ENCODE data around the gene TRAPPC4. TPM values are rescaled to one million over a fixed set of nuclear protein-coding genes. Genes with fewer than 3 reads are reported as not detected.
"Not testable (repeated sequence)": the region's sequence is repeated elsewhere in the genome, so short reads cannot be mapped to it uniquely, and the experiment has no call there.

TRAPPC4 gene
- 54.2 and 91.6 TPM in 2 replicates for total RNA-seq (2014; rRNA removed; shearing (Covaris generic); ENCODE audit: low replicate concordance)

- DNase-seq: peak; percentile 96
- no peaks in the 10 kb centered on the region; the same call in 1 of the 2 replicates for H3K9me3 ChIP-seq
- H3K36me3 ChIP-seq: peaks cover 75% of the 10 kb centered on the region
- H3K27me3 ChIP-seq: no peaks in the 10 kb centered on the region
- peak within 1 kb of the TSS; percentile 97 for H3K4me3 ChIP-seq
Observed at GRCh38 chr11:119018074-119018938, at the start of gene TRAPPC4, which contains the start of gene RPS25. Gene TRAPPC4 (plus strand): TSS chr11:119018766. CDS start chr11:119018796, 30 bp downstream. Gene RPS25 (minus strand): TSS chr11:119018343. CDS start chr11:119018284, 59 bp downstream.

- not testable (repeated sequence) for H3K36me3 ChIP-seq, H3K27me3 ChIP-seq, H3K9me3 ChIP-seq
Observed at GRCh38 chr11:118969508-118969907, 49.1 kb upstream of the TRAPPC4 start.

GRCh38 chr11:118971646-118972045, 46.9 kb upstream of the TRAPPC4 start, which contains the start of gene FOXR1:
Gene FOXR1 (plus strand): TSS chr11:118971761. CDS start chr11:118971932, 171 bp downstream.
- Histone ChIP-seq H3K4me3 (no peak within 1 kb of the TSS), H3K9me3 (no peaks in the 10 kb centered on the region; the same call in 1 of the 2 replicates), H3K27me3 (no peaks in the 10 kb centered on the region), H3K36me3 (no peaks in the 10 kb centered on the region)
- DNase-seq: no peak

More at GRCh38 chr11:118969508-118969907, 49.1 kb upstream of the TRAPPC4 start:
- not testable (repeated sequence) for DNase-seq, H3K4me3 ChIP-seq

GRCh38 chr11:118973985-118974384, 44.6 kb upstream of the TRAPPC4 start:
- Histone ChIP-seq H3K36me3 (no peaks in the 10 kb centered on the region), H3K9me3 (no peaks in the 10 kb centered on the region; the same call in 1 of the 2 replicates), H3K27me3 (no peaks in the 10 kb centered on the region), H3K4me3 (no peak overlapping the region)
- no peak for DNase-seq

- Histone ChIP-seq H3K4me3 (no peak overlapping the region), H3K36me3 (no peaks in the 10 kb centered on the region), H3K9me3 (no peaks in the 10 kb centered on the region; the same call in 1 of the 2 replicates), H3K27me3 (no peaks in the 10 kb centered on the region)
- DNase-seq: peak; percentile 83
Observed at GRCh38 chr11:118975771-118976709, 42.5 kb upstream of the TRAPPC4 start.

GRCh38 chr11:118979434-118979833, 39.1 kb upstream of the TRAPPC4 start:
- Histone ChIP-seq H3K27me3 (no peaks in the 10 kb centered on the region), H3K36me3 (no peaks in the 10 kb centered on the region), H3K4me3 (no peak overlapping the region), H3K9me3 (no peaks in the 10 kb centered on the region; the same call in 1 of the 2 replicates)
- DNase-seq: no peak

- H3K36me3 ChIP-seq: no peaks in the 10 kb centered on the region
- H3K9me3 ChIP-seq: no peaks in the 10 kb centered on the region; the same call in 1 of the 2 replicates
- H3K27me3 ChIP-seq: no peaks in the 10 kb centered on the region
- H3K4me3 ChIP-seq: no peak overlapping the region
- DNase-seq: no peak
Observed at GRCh38 chr11:118980191-118980881, 38.2 kb upstream of the TRAPPC4 start.

- H3K36me3 ChIP-seq, H3K27me3 ChIP-seq, DNase-seq, H3K9me3 ChIP-seq, H3K4me3 ChIP-seq: not testable (repeated sequence)
Observed at GRCh38 chr11:118984337-118984736, 34.2 kb upstream of the TRAPPC4 start.

GRCh38 chr11:118984825-118985224, 33.7 kb upstream of the TRAPPC4 start:
- no peaks in the 10 kb centered on the region for H3K27me3 ChIP-seq
- H3K36me3 ChIP-seq: no peaks in the 10 kb centered on the region

GRCh38 chr11:118988280-118988679, 30.3 kb upstream of the TRAPPC4 start:
- DNase-seq: no peak
- H3K27me3 ChIP-seq: no peaks in the 10 kb centered on the region
- H3K36me3 ChIP-seq: no peaks in the 10 kb centered on the region
- no peak overlapping the region for H3K4me3 ChIP-seq
- no peaks in the 10 kb centered on the region for H3K9me3 ChIP-seq

More at GRCh38 chr11:118984825-118985224, 33.7 kb upstream of the TRAPPC4 start:
- no peak for DNase-seq
- Histone ChIP-seq H3K9me3 (no peaks in the 10 kb centered on the region), H3K4me3 (no peak overlapping the region)

GRCh38 chr11:118991486-118992038, 27.0 kb upstream of the TRAPPC4 start:
- H3K27me3 ChIP-seq, H3K36me3 ChIP-seq, DNase-seq, H3K9me3 ChIP-seq, H3K4me3 ChIP-seq: not testable (repeated sequence)

- H3K27me3 ChIP-seq: no peaks in the 10 kb centered on the region
- DNase-seq: peak; percentile 38
Observed at GRCh38 chr11:118996926-118997626, 21.5 kb upstream of the TRAPPC4 start.

GRCh38 chr11:118997627-118998387, 20.8 kb upstream of the TRAPPC4 start, which contains the start of gene CENATAC:
Gene CENATAC (plus strand): TSS chr11:118998138. CDS start chr11:118998198, 60 bp downstream.
- DNase-seq: peak; percentile 94
- H3K36me3 ChIP-seq: peaks cover 31% of the 10 kb centered on the region
- no peaks in the 10 kb centered on the region for H3K27me3 ChIP-seq
- H3K4me3 ChIP-seq: peak within 1 kb of the TSS; percentile 92
- H3K9me3 ChIP-seq: no peaks in the 10 kb centered on the region

More at GRCh38 chr11:118996926-118997626, 21.5 kb upstream of the TRAPPC4 start:
- peak overlapping the region; percentile 92 for H3K4me3 ChIP-seq
- peaks cover 29% of the 10 kb centered on the region for H3K36me3 ChIP-seq
- no peaks in the 10 kb centered on the region for H3K9me3 ChIP-seq

GRCh38 chr11:118998388-118998717, 20.2 kb upstream of the TRAPPC4 start:
- peaks cover 31% of the 10 kb centered on the region for H3K36me3 ChIP-seq

More at GRCh38 chr11:118998388-118998717, 20.2 kb upstream of the TRAPPC4 start:
- H3K4me3 ChIP-seq: peak overlapping the region; percentile 92
- H3K27me3 ChIP-seq: no peaks in the 10 kb centered on the region
- no peak for DNase-seq
- H3K9me3 ChIP-seq: no peaks in the 10 kb centered on the region

All from MG63 (cell line).